Measurements from ENCODE around the gene NR5A2.

DNA sequence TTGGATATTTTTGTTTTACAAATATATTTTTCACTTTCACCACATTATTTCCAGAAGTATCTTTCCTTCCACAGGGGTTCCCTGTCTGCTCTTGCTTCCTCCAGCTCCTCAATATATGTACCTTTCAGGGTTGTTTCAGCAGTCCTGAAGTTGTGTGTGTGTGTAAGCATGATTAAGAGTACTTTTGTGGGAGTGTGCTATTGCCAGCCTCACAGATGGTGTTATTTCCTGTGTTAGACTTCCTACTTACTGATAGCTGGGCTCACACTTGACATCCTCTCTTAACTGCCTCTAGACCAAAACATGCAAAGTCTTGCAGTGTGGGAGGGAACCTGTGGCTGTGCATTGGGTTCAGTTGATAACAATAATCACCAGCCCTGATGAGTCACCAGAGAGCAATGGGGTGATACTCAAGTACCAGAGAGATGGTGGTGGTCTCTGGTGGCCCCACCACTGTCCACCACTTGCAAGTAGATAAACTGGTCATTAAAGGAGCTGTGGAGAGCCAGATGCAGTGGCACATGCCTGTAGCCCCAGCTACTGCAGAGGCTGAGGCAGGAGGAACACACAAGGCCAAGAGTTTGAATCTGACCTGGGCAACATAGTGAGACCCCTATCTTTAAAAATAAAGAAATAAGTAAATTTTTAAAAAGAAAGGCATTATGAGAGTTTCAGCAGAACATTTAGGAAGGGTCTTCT lies 126.7 kb downstream of the NR5A2 start:
- no peak for TF ChIP-seq YY1 (IDR thresholded peaks at IDR 0.05; ENCODE audit: insufficient read depth, insufficient read length)
- no peak for TF ChIP-seq ZNF274 (IDR thresholded peaks at IDR 0.05; ENCODE audit: low read depth, low read length)
